Measurements from ENCODE around the gene MARK4.
"Not testable (repeated sequence)": the region's sequence is repeated elsewhere in the genome, so short reads cannot be mapped to it uniquely, and the experiment has no call there.

MARK4 gene

GRCh38 chr19:45311621-45312020, 60.5 kb downstream of the MARK4 start (continued):
- TF ChIP-seq CREB5 (CRISPR knock-in tag; IDR thresholded peaks at IDR 0.05; ENCODE audit: low read depth) (no peak), ZNF70 (CRISPR knock-in tag; IDR thresholded peaks at IDR 0.05) (no peak), OSR1 (CRISPR knock-in tag; IDR thresholded peaks at IDR 0.05) (no peak), TOX (CRISPR knock-in tag; IDR thresholded peaks at IDR 0.05; ENCODE audit: borderline replicate concordance) (no peak)

- ATAC-seq: not testable (repeated sequence)
Observed at GRCh38 chr19:45312285-45312684, 61.2 kb downstream of the MARK4 start.

- TF ChIP-seq SNAI2 (CRISPR knock-in tag; IDR thresholded peaks at IDR 0.05) (no peak), ZNF565 (CRISPR knock-in tag; conservative IDR thresholded peaks at IDR 0.05; ENCODE audit: low read depth) (no peak)
- no peak for ATAC-seq
Observed at GRCh38 chr19:45314708-45315245, 63.7 kb downstream of the MARK4 start.

GRCh38 chr19:45315304-45315703, 64.2 kb downstream of the MARK4 start:
- TF ChIP-seq RARB (CRISPR knock-in tag; IDR thresholded peaks at IDR 0.05) (no peak), TSHZ2 (CRISPR knock-in tag; IDR thresholded peaks at IDR 0.05) (no peak), CSDC2 (CRISPR knock-in tag; IDR thresholded peaks at IDR 0.05) (no peak), ZNF8 (CRISPR knock-in tag; IDR thresholded peaks at IDR 0.05) (no peak), PPARA (CRISPR knock-in tag; IDR thresholded peaks at IDR 0.05; ENCODE audit: borderline replicate concordance) (no peak), ZNF70 (CRISPR knock-in tag; IDR thresholded peaks at IDR 0.05) (no peak), ZNF565 (CRISPR knock-in tag; conservative IDR thresholded peaks at IDR 0.05; ENCODE audit: low read depth) (no peak), ISL1 (CRISPR knock-in tag; IDR thresholded peaks at IDR 0.05) (no peak), OSR1 (CRISPR knock-in tag; IDR thresholded peaks at IDR 0.05) (no peak), BACH2 (CRISPR knock-in tag; IDR thresholded peaks at IDR 0.05; ENCODE audit: borderline replicate concordance) (no peak), GLIS3 (CRISPR knock-in tag; IDR thresholded peaks at IDR 0.05) (no peak), SNAI2 (CRISPR knock-in tag; IDR thresholded peaks at IDR 0.05) (no peak), ZC3H10 (CRISPR knock-in tag; IDR thresholded peaks at IDR 0.05) (no peak), CREB5 (CRISPR knock-in tag; IDR thresholded peaks at IDR 0.05; ENCODE audit: low read depth) (no peak), ESRRG (CRISPR knock-in tag; IDR thresholded peaks at IDR 0.05) (no peak), ZFP30 (CRISPR knock-in tag; IDR thresholded peaks at IDR 0.05) (no peak), ARNTL (CRISPR knock-in tag; IDR thresholded peaks at IDR 0.05; ENCODE audit: borderline replicate concordance, low read depth) (no peak), TCF4 (CRISPR knock-in tag; IDR thresholded peaks at IDR 0.05; ENCODE audit: borderline replicate concordance) (no peak), ZFP3 (CRISPR knock-in tag; IDR thresholded peaks at IDR 0.05) (no peak)
- ATAC-seq: peak; percentile 18; the same call in 1 of the 3 replicates

- ATAC-seq: no peak
- TF ChIP-seq GLIS3 (CRISPR knock-in tag; IDR thresholded peaks at IDR 0.05) (no peak), TOX (CRISPR knock-in tag; IDR thresholded peaks at IDR 0.05; ENCODE audit: borderline replicate concordance) (no peak), ESRRG (CRISPR knock-in tag; IDR thresholded peaks at IDR 0.05) (no peak), ISL1 (CRISPR knock-in tag; IDR thresholded peaks at IDR 0.05) (no peak), ZC3H10 (CRISPR knock-in tag; IDR thresholded peaks at IDR 0.05) (no peak), TCF4 (CRISPR knock-in tag; IDR thresholded peaks at IDR 0.05; ENCODE audit: borderline replicate concordance) (no peak), BACH2 (CRISPR knock-in tag; IDR thresholded peaks at IDR 0.05; ENCODE audit: borderline replicate concordance) (no peak)
Observed at GRCh38 chr19:45320997-45321775, 70.1 kb downstream of the MARK4 start.
